ENCODE results near the gene TAF7L.

TAF7L gene

GRCh38 chrX:101220662-101221260, 70.4 kb downstream of the TAF7L start:
- no peak overlapping the region for H3K27ac ChIP-seq
- TF ChIP-seq ZFX (IDR thresholded peaks at IDR 0.05) (no peak), CTCF (conservative IDR thresholded peaks at IDR 0.05) (no peak)

- TF ChIP-seq ZFX (IDR thresholded peaks at IDR 0.05) (no peak), CTCF (conservative IDR thresholded peaks at IDR 0.05) (no peak)
- H3K27ac ChIP-seq, result no peak overlapping the region
These were observed 71.2 kb downstream of the TAF7L start for GRCh38 chrX:101219864-101220346.

- no peak within 1 kb of the TSS for H3K27ac ChIP-seq
- TF ChIP-seq ZFX (IDR thresholded peaks at IDR 0.05) (no peak), CTCF (conservative IDR thresholded peaks at IDR 0.05) (no peak)
These were observed 71.8 kb downstream of the TAF7L start, which contains the start of gene DRP2 for GRCh38 chrX:101219116-101219863. Gene DRP2 (plus strand): TSS chrX:101219786. CDS start chrX:101231648, 11,862 bp downstream.
